Measurements from ENCODE around the gene HES3.
"Not testable (repeated sequence)": the region's sequence is repeated elsewhere in the genome, so short reads cannot be mapped to it uniquely, and the experiment has no call there.

Gene HES3

DNA sequence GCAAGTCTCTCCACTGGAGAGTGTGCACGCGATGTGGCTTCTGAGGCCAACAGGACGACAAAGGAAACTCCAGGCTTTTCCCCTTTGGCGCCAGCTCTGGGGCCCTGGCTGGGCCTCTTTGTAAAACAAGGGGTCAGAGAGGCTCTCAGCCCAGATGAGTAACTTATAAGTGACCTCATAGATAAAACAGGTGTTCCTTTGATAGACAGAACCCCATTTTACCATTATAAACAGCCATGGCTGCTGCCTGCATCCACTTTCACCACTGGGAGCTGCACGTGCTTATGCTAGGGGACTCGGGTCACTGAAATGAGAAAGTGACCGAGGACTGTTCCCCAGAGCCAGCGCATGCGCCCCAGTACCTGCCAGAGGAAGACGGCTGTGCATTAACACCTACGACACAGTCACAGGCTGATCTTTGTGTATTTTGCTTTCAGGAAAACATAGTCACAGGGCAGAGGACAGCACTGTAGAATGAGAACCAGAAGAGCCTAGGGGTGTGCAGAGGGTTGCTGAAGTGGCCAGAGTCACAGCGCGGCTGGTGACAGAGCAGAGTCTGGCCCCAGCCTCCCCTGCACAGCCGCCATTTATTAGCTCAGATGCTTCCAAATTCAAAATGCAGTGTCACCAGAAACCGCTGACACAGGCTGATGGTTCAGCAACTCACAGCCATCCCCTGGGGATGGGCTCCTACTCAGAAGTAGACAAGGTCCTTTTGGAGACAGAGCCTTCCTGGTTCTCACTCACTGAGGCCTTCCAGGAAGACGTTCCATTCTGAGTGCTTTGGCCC is 25.4 kb upstream of the HES3 start:
- TF ChIP-seq, protein P1, sequence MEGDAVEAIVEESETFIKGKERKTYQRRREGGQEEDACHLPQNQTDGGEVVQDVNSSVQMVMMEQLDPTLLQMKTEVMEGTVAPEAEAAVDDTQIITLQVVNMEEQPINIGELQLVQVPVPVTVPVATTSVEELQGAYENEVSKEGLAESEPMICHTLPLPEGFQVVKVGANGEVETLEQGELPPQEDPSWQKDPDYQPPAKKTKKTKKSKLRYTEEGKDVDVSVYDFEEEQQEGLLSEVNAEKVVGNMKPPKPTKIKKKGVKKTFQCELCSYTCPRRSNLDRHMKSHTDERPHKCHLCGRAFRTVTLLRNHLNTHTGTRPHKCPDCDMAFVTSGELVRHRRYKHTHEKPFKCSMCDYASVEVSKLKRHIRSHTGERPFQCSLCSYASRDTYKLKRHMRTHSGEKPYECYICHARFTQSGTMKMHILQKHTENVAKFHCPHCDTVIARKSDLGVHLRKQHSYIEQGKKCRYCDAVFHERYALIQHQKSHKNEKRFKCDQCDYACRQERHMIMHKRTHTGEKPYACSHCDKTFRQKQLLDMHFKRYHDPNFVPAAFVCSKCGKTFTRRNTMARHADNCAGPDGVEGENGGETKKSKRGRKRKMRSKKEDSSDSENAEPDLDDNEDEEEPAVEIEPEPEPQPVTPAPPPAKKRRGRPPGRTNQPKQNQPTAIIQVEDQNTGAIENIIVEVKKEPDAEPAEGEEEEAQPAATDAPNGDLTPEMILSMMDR (conservative IDR thresholded peaks at IDR 0.05; ENCODE audit: low read depth): no peak
- H3K27ac ChIP-seq: no peak overlapping the region
- CTCF ChIA-PET: no interaction called here
- POLR2A ChIA-PET (ENCODE audit: low non-redundant PET): interaction anchor here (0.6 kb wide), 1 partner anchor 9 kb away, joined by 3 read pairs; no protein-coding TSS in a partner anchor
- no peak for DNase-seq (ENCODE audit: low spot score)

DNA sequence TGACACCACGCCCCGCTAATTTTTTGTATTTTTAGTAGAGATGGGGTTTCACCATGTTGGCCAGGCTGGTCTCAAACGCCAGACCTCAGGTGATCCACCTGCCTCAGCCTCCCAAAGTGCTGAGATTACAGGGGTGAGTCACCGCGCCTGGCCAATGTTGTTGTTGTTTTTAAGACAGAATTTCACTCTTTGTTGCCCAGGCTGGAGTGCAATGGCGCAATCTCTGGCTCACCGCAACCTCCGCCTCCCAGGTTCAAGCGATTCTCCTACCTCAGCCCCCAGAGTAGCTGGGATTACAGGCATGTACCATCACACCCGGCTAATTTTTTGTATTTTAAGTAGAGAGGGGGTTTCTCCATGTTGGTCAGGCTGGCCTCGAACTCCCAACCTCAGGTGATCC is 24.3 kb upstream of the HES3 start:
- peak overlapping the region; percentile 51 for H3K27ac ChIP-seq
- DNase-seq (ENCODE audit: low spot score); POLR2A ChIA-PET (ENCODE audit: low non-redundant PET): not testable (repeated sequence)
- CTCF ChIA-PET: interaction anchor here (0.6 to 1.0 kb wide), 3 partner anchors 25 to 404 kb away, joined by 3 to 4 read pairs (median 3); no protein-coding TSS in a partner anchor

DNA sequence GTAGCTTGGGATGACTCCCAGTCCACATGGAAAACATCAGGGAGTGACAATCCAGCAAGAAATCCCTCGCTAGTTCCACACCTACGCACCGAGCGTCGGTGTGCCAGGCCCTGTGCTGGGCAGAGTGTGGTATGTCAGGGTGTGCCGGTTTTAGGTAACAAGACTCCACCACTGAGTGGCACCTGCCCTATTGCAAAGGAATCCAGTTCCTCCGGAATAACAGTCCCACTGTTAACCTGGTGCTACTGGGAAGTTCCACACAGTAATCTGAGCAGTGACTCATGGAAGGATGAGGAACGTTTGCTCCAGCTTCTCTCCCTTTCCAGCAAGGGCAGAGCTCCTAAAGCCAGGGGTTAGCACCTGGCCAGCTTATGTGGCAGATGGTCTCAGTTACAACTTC is 23.7 kb upstream of the HES3 start:
- ChIA-PET POLR2A (ENCODE audit: low non-redundant PET) (no interaction called here), CTCF (interaction anchor here (0.6 to 1.0 kb wide), 3 partner anchors 25 to 404 kb away, joined by 3 to 4 read pairs (median 3); no protein-coding TSS in a partner anchor)
- TF ChIP-seq, protein P1 (conservative IDR thresholded peaks at IDR 0.05; ENCODE audit: low read depth): no peak
- DNase-seq (ENCODE audit: low spot score): peak; percentile 88
- H3K27ac ChIP-seq: peak overlapping the region; percentile 51

DNA sequence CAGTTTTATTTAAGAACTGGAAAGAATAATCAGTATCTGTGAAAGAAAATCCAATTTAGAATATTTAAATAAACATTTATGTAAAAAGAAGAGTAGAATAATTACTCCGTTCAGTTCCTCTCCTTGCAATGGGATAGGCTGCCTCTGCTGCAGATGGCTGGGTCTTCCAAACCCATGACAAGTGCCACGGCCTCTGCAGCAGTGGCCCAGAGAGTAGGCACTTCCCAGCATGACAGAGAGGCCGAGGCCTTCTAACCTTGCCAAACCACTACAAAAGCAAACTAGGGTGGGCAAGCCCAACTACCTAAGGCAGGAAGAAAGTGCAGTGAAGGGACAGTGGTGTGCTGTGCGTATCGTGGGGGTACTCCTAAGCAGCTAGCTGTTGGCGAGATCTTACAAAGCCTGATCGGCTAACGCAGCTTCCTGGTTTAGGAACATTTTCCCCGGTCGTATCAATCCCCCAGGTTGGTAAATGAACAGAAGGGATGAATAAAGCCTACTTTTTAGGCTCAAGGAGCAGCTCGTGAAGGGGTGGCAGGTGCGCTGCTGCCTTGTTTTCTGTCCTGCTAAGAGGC is 22.7 kb upstream of the HES3 start:
- ChIA-PET POLR2A (ENCODE audit: low non-redundant PET) (no interaction called here), CTCF (interaction anchor here (0.8 kb wide), 1 partner anchor 265 kb away, joined by 3 read pairs; no protein-coding TSS in a partner anchor)
- no peak overlapping the region for H3K27ac ChIP-seq

DNA sequence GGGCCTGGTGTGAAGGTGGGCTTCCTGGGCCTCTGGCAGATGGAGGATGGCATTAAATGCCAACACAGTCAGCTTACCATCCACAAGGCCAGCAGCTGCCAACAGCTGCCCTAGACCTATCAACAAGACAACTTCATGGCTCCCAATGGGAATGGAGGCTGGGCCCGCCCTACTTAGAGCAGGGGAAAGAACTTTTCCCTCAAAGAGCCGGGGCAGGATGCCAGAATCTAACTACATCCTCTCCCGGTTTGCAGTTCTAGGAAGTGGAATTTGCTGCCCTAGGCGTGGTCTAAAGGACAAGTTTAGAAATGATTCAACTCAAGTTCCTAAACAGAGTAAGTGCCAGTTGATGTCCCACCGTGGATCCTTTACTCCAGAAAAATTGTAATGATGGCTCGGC is 21.3 kb upstream of the HES3 start:
- TF ChIP-seq, protein P1 (conservative IDR thresholded peaks at IDR 0.05; ENCODE audit: low read depth): no peak
- peak overlapping the region; percentile 50 for H3K27ac ChIP-seq
- DNase-seq (ENCODE audit: low spot score): no peak
- ChIA-PET POLR2A (ENCODE audit: low non-redundant PET) (no interaction called here), CTCF (no interaction called here)

More for the DNA sequence above, 22.7 kb upstream of the HES3 start:
- no peak for DNase-seq (ENCODE audit: low spot score)
- TF ChIP-seq, protein P1 (conservative IDR thresholded peaks at IDR 0.05; ENCODE audit: low read depth): no peak

DNA sequence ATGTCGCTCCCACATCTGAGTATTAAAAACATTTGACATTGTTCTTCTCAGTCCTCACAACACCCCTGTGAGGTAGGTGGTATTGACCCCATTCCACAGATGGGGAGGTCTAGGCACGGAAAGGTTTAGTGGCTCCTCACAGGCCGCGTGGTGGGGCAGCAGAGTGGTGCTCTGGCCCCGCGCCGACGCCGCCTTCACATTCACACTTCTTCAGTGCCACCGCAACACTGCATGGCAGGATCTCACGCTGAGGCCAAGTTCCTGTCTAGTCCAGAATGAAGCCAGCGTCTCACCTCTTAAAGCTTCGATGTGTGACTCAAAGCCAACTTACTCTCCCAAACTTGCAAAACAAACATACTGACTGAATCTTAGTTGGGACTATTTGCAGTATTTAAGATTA is 20.4 kb upstream of the HES3 start:
- H3K27ac ChIP-seq: peak overlapping the region; percentile 50; the same call in 1 of the 2 replicates
- no peak for DNase-seq (ENCODE audit: low spot score)
- ChIA-PET CTCF (no interaction called here), POLR2A (ENCODE audit: low non-redundant PET) (interaction anchor here (0.5 kb wide), 1 partner anchor 15 kb away, joined by 3 read pairs; no protein-coding TSS in a partner anchor)
- TF ChIP-seq, protein P1 (conservative IDR thresholded peaks at IDR 0.05; ENCODE audit: low read depth): no peak

DNA sequence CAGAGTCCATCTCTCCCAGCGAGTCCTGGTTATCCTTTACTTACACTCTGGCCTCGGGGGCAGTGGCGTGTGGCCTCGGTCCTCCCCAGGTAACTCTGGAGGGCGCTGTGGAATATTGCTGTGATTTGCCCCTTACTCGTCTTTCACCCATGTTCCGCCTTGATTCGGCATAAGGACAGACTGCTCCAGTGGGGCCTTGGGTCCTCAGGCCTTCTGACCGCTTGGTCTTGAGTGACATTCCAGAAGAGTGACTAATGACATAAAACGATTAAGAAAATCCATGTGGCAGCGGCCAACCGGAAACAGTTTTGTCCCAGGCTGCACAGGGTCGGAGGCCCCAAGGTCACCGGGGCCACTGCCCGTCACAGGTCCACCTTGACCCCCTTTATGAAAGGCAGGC is 19.3 kb upstream of the HES3 start:
- H3K27ac ChIP-seq: peak overlapping the region; percentile 12; the same call in 1 of the 2 replicates
- TF ChIP-seq, protein P1 (conservative IDR thresholded peaks at IDR 0.05; ENCODE audit: low read depth): no peak
- POLR2A ChIA-PET (ENCODE audit: low non-redundant PET): no interaction called here
- no peak for DNase-seq (ENCODE audit: low spot score)
- CTCF ChIA-PET: interaction anchor here (1.0 kb wide), 1 partner anchor 15 kb away, joined by 3 read pairs; no protein-coding TSS in a partner anchor
